Esophagus squamous epithelium (tissue), 5 donors: ENCODE results near the gene KIAA2012. TPM values are rescaled to one million over a fixed set of nuclear protein-coding genes. Genes with fewer than 3 reads are reported as not detected.

Experiments
- DNase-seq: peaks from one replicate; lab custom pipeline; 2025; lab: John Stamatoyannopoulos, UW
- H3K27ac ChIP-seq, 4 donors: fragments of 200-600 bp; sonication (generic); one replicate each; pipeline ENCODE4 v1.5.1; 2016 to 2019; ENCODE audit warnings: mild to moderate bottlenecking in 1 of 4
- H3K27me3 ChIP-seq, 4 donors: fragments of 200-600 bp; sonication (generic); 1 replicate in 3 of 4; 2 replicates in 1 of 4; pipeline versions ENCODE4 v1.5.1 to v1.6.0; 2017 to 2021; ENCODE audit warnings: antibody characterized with exemption in 1 of 4
- H3K36me3 ChIP-seq, 3 donors: fragments of 200-600 bp; sonication (generic); one replicate each; pipeline ENCODE4 v1.5.1; 2016 to 2019
- H3K4me1 ChIP-seq, 3 donors: fragments of 200-600 bp; sonication (generic); one replicate each; pipeline ENCODE4 v1.5.1; 2017 to 2019
- H3K4me3 ChIP-seq, 4 donors: fragments of 200-600 bp; sonication (generic); 1 replicate in 3 of 4; 2 replicates in 1 of 4; pipeline ENCODE4 v1.5.1; 2016 to 2019; ENCODE audit warnings: mild to moderate bottlenecking in 2 of 4, moderate library complexity in 1 of 4
- H3K9me3 ChIP-seq, 3 donors: fragments of 200-600 bp; sonication (generic); one replicate each; pipeline ENCODE4 v1.5.1; 2016 to 2019
- CTCF ChIP-seq, 6 experiments: fragments of 450-650 bp in 4 of 6; fragments of 200-600 bp in 2 of 6; sonication (generic) in 2 of 6; IDR thresholded peaks; one replicate each; pipeline ENCODE4 v1.5.1; 2016 to 2019; ENCODE audit warnings: antibody characterized with exemption in 6 of 6, mild to moderate bottlenecking in 4 of 6, moderate library complexity in 4 of 6
- POLR2A ChIP-seq, 4 donors: fragments of 450-650 bp; IDR thresholded peaks; one replicate each; pipeline ENCODE4 v1.6.1; 2017; ENCODE audit warnings: antibody characterized with exemption in 4 of 4, mild to moderate bottlenecking in 4 of 4, moderate library complexity in 3 of 4
- WGBS, 2 donors: methylation state at CpG; one replicate each; pipeline ENCODE4 v1.1.5; 2018; 5-methylcytosine and 5-hydroxymethylcytosine counted together
- intact Hi-C: fragments of 100-400 bp; cut with DNase I; formaldehyde crosslinking; loops from one replicate; pipeline ENCODE4 v1.15.0; 2022
- total RNA-seq, 4 donors: library from RNA; depleted of rRNA; stranded (reverse); fragments of >200 nt; gene quantifications; one replicate each; pipeline ENCODE4 v1.1.0, GENCODE V29; 2016
- donor health status: DM: yes; HTN: yes; CAD: no.

The KIAA2012 gene
- total RNA-seq, 4 donors from 2014 or later: not detected

DNA sequence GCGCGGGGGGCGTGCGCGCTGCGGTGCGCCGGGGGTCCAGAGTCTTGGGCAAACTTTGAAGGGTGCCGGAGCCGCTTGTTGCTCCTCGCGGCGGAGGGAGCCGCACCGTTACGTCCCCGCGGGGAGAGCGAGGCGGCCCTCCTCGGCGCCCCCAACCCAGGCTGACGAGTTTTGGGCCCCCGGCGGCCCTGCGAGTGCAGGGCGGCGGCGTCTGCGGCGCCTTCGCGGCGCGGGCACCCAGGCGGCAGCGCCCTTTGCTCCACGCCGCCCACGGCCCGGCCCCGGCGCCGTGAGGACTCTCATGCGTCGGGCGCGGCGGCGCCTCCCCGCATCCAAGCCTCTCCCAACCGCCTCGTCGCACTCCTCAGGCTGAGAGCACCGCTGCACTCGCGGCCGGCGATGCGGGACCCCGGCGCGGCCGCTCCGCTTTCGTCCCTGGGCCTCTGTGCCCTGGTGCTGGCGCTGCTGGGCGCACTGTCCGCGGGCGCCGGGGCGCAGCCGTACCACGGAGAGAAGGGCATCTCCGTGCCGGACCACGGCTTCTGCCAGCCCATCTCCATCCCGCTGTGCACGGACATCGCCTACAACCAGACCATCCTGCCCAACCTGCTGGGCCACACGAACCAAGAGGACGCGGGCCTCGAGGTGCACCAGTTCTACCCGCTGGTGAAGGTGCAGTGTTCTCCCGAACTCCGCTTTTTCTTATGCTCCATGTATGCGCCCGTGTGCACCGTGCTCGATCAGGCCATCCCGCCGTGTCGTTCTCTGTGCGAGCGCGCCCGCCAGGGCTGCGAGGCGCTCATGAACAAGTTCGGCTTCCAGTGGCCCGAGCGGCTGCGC, 38.6 kb upstream of the KIAA2012 start:
- Histone ChIP-seq H3K9me3 (no peaks in the 10 kb centered on the region), H3K4me1 (peaks cover 24 to 63% (median 25%) of the 10 kb centered on the region in 3 donors), H3K27me3 (peaks cover 0 to 60% (median 0%) of the 10 kb centered on the region in 4 donors), H3K36me3 (peaks cover 0 to 7% (median 0%) of the 10 kb centered on the region in 3 donors), H3K27ac (peak overlapping the region; percentile 89 to 94 (median 92)), H3K4me3 (peak overlapping the region; percentile 56 to 81 (median 70))
- TF ChIP-seq POLR2A (IDR thresholded peaks at IDR 0.05) (no peak), CTCF (IDR thresholded peaks at IDR 0.05) (no peak)
- WGBS, 2 donors: 4% methylated on average over 5 to 27 of the region's 105 CpGs
- intact Hi-C loops: no loop called here
- DNase-seq: no peak

DNA sequence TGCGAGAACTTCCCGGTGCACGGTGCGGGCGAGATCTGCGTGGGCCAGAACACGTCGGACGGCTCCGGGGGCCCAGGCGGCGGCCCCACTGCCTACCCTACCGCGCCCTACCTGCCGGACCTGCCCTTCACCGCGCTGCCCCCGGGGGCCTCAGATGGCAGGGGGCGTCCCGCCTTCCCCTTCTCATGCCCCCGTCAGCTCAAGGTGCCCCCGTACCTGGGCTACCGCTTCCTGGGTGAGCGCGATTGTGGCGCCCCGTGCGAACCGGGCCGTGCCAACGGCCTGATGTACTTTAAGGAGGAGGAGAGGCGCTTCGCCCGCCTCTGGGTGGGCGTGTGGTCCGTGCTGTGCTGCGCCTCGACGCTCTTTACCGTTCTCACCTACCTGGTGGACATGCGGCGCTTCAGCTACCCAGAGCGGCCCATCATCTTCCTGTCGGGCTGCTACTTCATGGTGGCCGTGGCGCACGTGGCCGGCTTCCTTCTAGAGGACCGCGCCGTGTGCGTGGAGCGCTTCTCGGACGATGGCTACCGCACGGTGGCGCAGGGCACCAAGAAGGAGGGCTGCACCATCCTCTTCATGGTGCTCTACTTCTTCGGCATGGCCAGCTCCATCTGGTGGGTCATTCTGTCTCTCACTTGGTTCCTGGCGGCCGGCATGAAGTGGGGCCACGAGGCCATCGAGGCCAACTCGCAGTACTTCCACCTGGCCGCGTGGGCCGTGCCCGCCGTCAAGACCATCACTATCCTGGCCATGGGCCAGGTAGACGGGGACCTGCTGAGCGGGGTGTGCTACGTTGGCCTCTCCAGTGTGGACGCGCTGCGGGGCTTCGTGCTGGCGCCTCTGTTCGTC, 37.7 kb upstream of the KIAA2012 start:
- H3K4me1 ChIP-seq: peaks cover 24 to 66% (median 25%) of the 10 kb centered on the region in 3 donors
- peaks cover 0 to 7% (median 0%) of the 10 kb centered on the region in 3 donors for H3K36me3 ChIP-seq
- WGBS, 2 donors: 14 to 31% methylated on average over 27 to 35 of the region's 78 CpGs
- no peak for DNase-seq
- H3K9me3 ChIP-seq: no peaks in the 10 kb centered on the region
- peak overlapping the region; percentile 56 to 81 (median 70) for H3K4me3 ChIP-seq
- intact Hi-C loops: no loop called here
- peaks cover 0 to 60% (median 0%) of the 10 kb centered on the region in 4 donors for H3K27me3 ChIP-seq
- TF ChIP-seq CTCF (IDR thresholded peaks at IDR 0.05) (peak in 5 of 6 experiments; percentile 22 to 49 (median 37)), POLR2A (IDR thresholded peaks at IDR 0.05) (no peak)
- H3K27ac ChIP-seq: peak overlapping the region; percentile 89 to 94 (median 92)

- H3K4me1 ChIP-seq: peaks cover 24 to 66% (median 25%) of the 10 kb centered on the region in 3 donors
- TF ChIP-seq POLR2A (IDR thresholded peaks at IDR 0.05) (no peak), CTCF (IDR thresholded peaks at IDR 0.05) (no peak)
- 70 to 75% methylated on average over 5 to 6 of the region's 32 CpGs for WGBS, 2 donors
- DNase-seq: no peak
- peaks cover 0 to 55% (median 0%) of the 10 kb centered on the region in 4 donors for H3K27me3 ChIP-seq
- H3K9me3 ChIP-seq: no peaks in the 10 kb centered on the region
- H3K4me3 ChIP-seq: peak overlapping the region in 3 of 4 donors; percentile 60 to 81 (median 80)
- intact Hi-C loops: no loop called here
- peak overlapping the region; percentile 89 to 94 (median 92) for H3K27ac ChIP-seq
- H3K36me3 ChIP-seq: peaks cover 0 to 7% (median 0%) of the 10 kb centered on the region in 3 donors
Measured at GRCh38 chr2:202035941-202036372, 37.1 kb upstream of the KIAA2012 start.

DNA sequence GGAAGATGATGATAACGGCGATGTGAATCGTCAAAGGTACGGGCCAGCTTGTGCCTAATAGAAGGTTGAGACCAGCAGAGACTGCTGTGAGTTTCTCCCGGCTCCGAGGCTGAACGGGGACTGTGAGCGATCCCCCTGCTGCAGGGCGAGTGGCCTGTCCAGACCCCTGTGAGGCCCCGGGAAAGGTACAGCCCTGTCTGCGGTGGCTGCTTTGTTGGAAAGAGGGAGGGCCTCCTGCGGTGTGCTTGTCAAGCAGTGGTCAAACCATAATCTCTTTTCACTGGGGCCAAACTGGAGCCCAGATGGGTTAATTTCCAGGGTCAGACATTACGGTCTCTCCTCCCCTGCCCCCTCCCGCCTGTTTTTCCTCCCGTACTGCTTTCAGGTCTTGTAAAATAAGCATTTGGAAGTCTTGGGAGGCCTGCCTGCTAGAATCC, 36.4 kb upstream of the KIAA2012 start:
- intact Hi-C loops: no loop called here
- WGBS, 2 donors: 76 to 77% methylated on average over 13 to 15 of the region's 15 CpGs
- H3K27ac ChIP-seq: peak overlapping the region; percentile 89 to 94 (median 92)
- no peak for TF ChIP-seq POLR2A (IDR thresholded peaks at IDR 0.05)
- TF ChIP-seq CTCF (IDR thresholded peaks at IDR 0.05): no peak
- peak overlapping the region in 3 of 4 donors; percentile 60 to 81 (median 80) for H3K4me3 ChIP-seq
- H3K36me3 ChIP-seq: peaks cover 0 to 7% (median 0%) of the 10 kb centered on the region in 3 donors
- peaks cover 23 to 64% (median 25%) of the 10 kb centered on the region in 3 donors for H3K4me1 ChIP-seq
- no peak for DNase-seq
- no peaks in the 10 kb centered on the region for H3K9me3 ChIP-seq
- H3K27me3 ChIP-seq: peaks cover 0 to 49% (median 0%) of the 10 kb centered on the region in 4 donors
